Measurements from ENCODE around the gene TRPM5. TPM values are rescaled to one million over a fixed set of nuclear protein-coding genes. Genes with fewer than 3 reads are reported as not detected.

The TRPM5 gene
- total and polyA plus RNA-seq, 2 experiments from 2014 or later, result not detected

DNA sequence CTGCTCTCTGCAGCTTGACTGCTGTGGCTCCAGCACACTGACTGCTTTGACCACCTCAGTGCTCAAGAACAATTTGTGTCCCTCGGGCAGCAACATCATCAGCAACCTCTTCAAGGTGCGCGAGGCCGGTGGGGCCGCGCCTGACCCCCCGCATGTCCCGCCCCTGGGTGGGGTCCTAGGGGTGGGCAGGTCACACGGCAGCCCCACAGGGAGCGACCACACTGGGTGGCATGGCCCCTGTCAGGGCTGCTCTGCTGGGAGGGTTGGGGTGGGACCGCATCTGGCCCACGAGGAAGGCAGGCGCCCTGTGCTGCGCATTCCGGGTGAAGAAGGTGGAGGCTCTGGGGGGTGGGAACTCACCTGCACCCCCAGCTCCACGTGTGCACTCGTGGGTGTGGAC lies 48.5 kb downstream of the TRPM5 start:
- peaks cover under 1% of the 10 kb centered on the region for H3K79me2 ChIP-seq (replicated peaks; ENCODE audit: insufficient read depth)
- no peak overlapping the region for H3K27ac ChIP-seq (ENCODE audit: low read depth)
- H3K4me3 ChIP-seq, result no peak overlapping the region
- H3K27me3 ChIP-seq (ENCODE audit: insufficient read depth), result no peaks in the 10 kb centered on the region
- DNase-seq (ENCODE audit: low spot score) (no peak), ATAC-seq (no peak)
- H2AFZ ChIP-seq, result no peak overlapping the region
- no peaks in the 10 kb centered on the region for H3F3A ChIP-seq (replicated peaks; ENCODE audit: low read depth)
- Mint-ChIP-seq H3K36me3 (ENCODE audit: low read depth) (peaks cover 10% of the 10 kb centered on the region; the same call in 1 of the 3 replicates), H3K9me3 (no peaks in the 10 kb centered on the region), H3K4me1 (no peaks in the 10 kb centered on the region; the same call in 2 of the 3 replicates), H3K27ac (no peak overlapping the region), H3K27me3 (ENCODE audit: insufficient read depth, low read depth, poor library complexity) (peaks cover 10% of the 10 kb centered on the region), H3K4me3 (no peak overlapping the region)
- no peak for TF ChIP-seq POLR2AphosphoS5 (IDR thresholded peaks at IDR 0.05; ENCODE audit: low read depth)
- TF ChIP-seq, protein P1, sequence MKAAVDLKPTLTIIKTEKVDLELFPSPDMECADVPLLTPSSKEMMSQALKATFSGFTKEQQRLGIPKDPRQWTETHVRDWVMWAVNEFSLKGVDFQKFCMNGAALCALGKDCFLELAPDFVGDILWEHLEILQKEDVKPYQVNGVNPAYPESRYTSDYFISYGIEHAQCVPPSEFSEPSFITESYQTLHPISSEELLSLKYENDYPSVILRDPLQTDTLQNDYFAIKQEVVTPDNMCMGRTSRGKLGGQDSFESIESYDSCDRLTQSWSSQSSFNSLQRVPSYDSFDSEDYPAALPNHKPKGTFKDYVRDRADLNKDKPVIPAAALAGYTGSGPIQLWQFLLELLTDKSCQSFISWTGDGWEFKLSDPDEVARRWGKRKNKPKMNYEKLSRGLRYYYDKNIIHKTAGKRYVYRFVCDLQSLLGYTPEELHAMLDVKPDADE (IDR thresholded peaks at IDR 0.05), result no peak
- no peak for TF ChIP-seq ZNF331 (CRISPR knock-in tag; IDR thresholded peaks at IDR 0.05; ENCODE audit: low read depth)
- TF ChIP-seq EZH2phosphoT487 (IDR thresholded peaks at IDR 0.05; ENCODE audit: unreplicated experiment), result no peak
- TF ChIP-seq CREB1 (CRISPR knock-in tag; IDR thresholded peaks at IDR 0.05; ENCODE audit: low read depth), result no peak
- TF ChIP-seq, protein P2, sequence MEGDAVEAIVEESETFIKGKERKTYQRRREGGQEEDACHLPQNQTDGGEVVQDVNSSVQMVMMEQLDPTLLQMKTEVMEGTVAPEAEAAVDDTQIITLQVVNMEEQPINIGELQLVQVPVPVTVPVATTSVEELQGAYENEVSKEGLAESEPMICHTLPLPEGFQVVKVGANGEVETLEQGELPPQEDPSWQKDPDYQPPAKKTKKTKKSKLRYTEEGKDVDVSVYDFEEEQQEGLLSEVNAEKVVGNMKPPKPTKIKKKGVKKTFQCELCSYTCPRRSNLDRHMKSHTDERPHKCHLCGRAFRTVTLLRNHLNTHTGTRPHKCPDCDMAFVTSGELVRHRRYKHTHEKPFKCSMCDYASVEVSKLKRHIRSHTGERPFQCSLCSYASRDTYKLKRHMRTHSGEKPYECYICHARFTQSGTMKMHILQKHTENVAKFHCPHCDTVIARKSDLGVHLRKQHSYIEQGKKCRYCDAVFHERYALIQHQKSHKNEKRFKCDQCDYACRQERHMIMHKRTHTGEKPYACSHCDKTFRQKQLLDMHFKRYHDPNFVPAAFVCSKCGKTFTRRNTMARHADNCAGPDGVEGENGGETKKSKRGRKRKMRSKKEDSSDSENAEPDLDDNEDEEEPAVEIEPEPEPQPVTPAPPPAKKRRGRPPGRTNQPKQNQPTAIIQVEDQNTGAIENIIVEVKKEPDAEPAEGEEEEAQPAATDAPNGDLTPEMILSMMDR (conservative IDR thresholded peaks at IDR 0.05; ENCODE audit: low read depth in 2 of 2), result no peak
- TF ChIP-seq EZH2 (IDR thresholded peaks at IDR 0.05; ENCODE audit: low read depth, unreplicated experiment), result no peak
- H4K20me1 ChIP-seq (replicated peaks; ENCODE audit: insufficient read depth), result no peaks in the 10 kb centered on the region; the same call in 1 of the 2 replicates
- no peaks in the 10 kb centered on the region for H3K9me2 ChIP-seq (ENCODE audit: insufficient read depth)
- no peak overlapping the region for H3K4me2 ChIP-seq
- H3K4me1 ChIP-seq (ENCODE audit: insufficient read depth), result no peaks in the 10 kb centered on the region
- H3K36me3 ChIP-seq (ENCODE audit: insufficient read depth), result no peaks in the 10 kb centered on the region; the same call in 1 of the 2 replicates

DNA sequence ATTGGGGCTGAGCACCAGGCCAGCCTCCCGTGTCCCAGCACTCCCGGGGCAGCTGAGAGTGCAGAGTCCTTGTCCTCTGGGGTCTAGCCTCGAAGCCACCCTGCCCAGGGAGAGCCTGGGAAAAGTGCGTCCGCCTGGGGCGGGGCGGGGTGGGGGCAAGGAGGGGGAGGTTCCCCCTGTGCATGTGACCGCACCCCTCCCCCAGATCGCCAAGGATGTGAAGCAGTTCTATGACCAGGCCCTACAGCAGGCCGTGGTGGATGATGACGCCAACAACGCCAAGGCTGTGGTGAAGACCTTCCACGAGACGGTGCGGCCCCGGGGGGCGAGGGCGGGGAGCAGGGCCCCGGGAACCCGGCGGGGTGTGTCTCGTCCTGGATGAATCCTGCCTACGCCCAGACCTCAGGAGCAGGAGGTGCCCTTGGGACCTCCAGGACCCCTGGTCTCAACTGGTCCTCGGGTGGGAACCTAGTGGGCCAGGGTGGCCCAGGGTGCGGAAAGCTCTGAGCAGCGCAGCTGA lies 49.0 kb downstream of the TRPM5 start:
- Histone ChIP-seq H3F3A (replicated peaks; ENCODE audit: low read depth) (no peaks in the 10 kb centered on the region), H3K79me2 (replicated peaks; ENCODE audit: insufficient read depth) (peaks cover 3% of the 10 kb centered on the region), H3K9me2 (ENCODE audit: insufficient read depth) (no peaks in the 10 kb centered on the region), H3K36me3 (ENCODE audit: insufficient read depth) (no peaks in the 10 kb centered on the region; the same call in 1 of the 2 replicates), H3K4me3 (no peak overlapping the region), H3K27me3 (ENCODE audit: insufficient read depth) (no peaks in the 10 kb centered on the region), H3K4me2 (no peak overlapping the region), H4K20me1 (replicated peaks; ENCODE audit: insufficient read depth) (no peaks in the 10 kb centered on the region; the same call in 1 of the 2 replicates), H3K4me1 (ENCODE audit: insufficient read depth) (no peaks in the 10 kb centered on the region), H3K27ac (ENCODE audit: low read depth) (no peak overlapping the region), H2AFZ (no peak overlapping the region)
- Mint-ChIP-seq H3K36me3 (ENCODE audit: low read depth) (peaks cover 10% of the 10 kb centered on the region; the same call in 1 of the 3 replicates), H3K27ac (no peak overlapping the region), H3K9me3 (no peaks in the 10 kb centered on the region), H3K4me1 (peaks cover 2% of the 10 kb centered on the region), H3K4me3 (no peak overlapping the region), H3K27me3 (ENCODE audit: insufficient read depth, low read depth, poor library complexity) (peaks cover 7% of the 10 kb centered on the region)
- TF ChIP-seq, protein P3, sequence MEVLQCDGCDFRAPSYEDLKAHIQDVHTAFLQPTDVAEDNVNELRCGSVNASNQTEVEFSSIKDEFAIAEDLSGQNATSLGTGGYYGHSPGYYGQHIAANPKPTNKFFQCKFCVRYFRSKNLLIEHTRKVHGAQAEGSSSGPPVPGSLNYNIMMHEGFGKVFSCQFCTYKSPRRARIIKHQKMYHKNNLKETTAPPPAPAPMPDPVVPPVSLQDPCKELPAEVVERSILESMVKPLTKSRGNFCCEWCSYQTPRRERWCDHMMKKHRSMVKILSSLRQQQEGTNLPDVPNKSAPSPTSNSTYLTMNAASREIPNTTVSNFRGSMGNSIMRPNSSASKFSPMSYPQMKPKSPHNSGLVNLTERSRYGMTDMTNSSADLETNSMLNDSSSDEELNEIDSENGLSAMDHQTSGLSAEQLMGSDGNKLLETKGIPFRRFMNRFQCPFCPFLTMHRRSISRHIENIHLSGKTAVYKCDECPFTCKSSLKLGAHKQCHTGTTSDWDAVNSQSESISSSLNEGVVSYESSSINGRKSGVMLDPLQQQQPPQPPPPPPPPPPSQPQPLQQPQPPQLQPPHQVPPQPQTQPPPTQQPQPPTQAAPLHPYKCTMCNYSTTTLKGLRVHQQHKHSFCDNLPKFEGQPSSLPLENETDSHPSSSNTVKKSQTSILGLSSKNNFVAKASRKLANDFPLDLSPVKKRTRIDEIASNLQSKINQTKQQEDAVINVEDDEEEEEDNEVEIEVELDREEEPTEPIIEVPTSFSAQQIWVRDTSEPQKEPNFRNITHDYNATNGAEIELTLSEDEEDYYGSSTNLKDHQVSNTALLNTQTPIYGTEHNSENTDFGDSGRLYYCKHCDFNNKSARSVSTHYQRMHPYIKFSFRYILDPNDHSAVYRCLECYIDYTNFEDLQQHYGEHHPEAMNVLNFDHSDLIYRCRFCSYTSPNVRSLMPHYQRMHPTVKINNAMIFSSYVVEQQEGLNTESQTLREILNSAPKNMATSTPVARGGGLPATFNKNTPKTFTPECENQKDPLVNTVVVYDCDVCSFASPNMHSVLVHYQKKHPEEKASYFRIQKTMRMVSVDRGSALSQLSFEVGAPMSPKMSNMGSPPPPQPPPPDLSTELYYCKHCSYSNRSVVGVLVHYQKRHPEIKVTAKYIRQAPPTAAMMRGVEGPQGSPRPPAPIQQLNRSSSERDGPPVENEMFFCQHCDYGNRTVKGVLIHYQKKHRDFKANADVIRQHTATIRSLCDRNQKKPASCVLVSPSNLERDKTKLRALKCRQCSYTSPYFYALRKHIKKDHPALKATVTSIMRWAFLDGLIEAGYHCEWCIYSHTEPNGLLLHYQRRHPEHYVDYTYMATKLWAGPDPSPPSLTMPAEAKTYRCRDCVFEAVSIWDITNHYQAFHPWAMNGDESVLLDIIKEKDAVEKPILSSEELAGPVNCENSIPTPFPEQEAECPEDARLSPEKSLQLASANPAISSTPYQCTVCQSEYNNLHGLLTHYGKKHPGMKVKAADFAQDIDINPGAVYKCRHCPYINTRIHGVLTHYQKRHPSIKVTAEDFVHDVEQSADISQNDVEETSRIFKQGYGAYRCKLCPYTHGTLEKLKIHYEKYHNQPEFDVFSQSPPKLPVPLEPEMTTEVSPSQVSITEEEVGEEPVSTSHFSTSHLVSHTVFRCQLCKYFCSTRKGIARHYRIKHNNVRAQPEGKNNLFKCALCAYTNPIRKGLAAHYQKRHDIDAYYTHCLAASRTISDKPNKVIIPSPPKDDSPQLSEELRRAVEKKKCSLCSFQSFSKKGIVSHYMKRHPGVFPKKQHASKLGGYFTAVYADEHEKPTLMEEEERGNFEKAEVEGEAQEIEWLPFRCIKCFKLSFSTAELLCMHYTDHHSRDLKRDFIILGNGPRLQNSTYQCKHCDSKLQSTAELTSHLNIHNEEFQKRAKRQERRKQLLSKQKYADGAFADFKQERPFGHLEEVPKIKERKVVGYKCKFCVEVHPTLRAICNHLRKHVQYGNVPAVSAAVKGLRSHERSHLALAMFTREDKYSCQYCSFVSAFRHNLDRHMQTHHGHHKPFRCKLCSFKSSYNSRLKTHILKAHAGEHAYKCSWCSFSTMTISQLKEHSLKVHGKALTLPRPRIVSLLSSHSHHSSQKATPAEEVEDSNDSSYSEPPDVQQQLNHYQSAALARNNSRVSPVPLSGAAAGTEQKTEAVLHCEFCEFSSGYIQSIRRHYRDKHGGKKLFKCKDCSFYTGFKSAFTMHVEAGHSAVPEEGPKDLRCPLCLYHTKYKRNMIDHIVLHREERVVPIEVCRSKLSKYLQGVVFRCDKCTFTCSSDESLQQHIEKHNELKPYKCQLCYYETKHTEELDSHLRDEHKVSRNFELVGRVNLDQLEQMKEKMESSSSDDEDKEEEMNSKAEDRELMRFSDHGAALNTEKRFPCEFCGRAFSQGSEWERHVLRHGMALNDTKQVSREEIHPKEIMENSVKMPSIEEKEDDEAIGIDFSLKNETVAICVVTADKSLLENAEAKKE (CRISPR knock-in tag; IDR thresholded peaks at IDR 0.05), result no peak
- TF ChIP-seq, protein P1 (IDR thresholded peaks at IDR 0.05), result no peak
- TF ChIP-seq NANOG (IDR thresholded peaks at IDR 0.05; ENCODE audit: borderline replicate concordance), result no peak
- ATAC-seq (no peak), DNase-seq (ENCODE audit: low spot score) (no peak)

All from GM23338 (cell line).